ENCODE data around the gene NT5E. TPM values are rescaled to one million over a fixed set of nuclear protein-coding genes. Genes with fewer than 3 reads are reported as not detected.
"Not testable (repeated sequence)": the region's sequence is repeated elsewhere in the genome, so short reads cannot be mapped to it uniquely, and the experiment has no call there.

NT5E gene
- total RNA-seq: 29.9 TPM

GRCh38 chr6:85449818-85450759, at the start of gene NT5E:
Gene NT5E, plus strand, starts transcription at chr6:85450083. Its CDS starts 57 bp downstream, at chr6:85450140.
- ATAC-seq (peak; percentile 85), DNase-seq (ENCODE audit: low spot score) (peak; percentile 96)

- ATAC-seq: no peak
- no peak for DNase-seq (ENCODE audit: low spot score)
These were observed 49.6 kb upstream of the NT5E start for GRCh38 chr6:85400331-85400730.

- DNase-seq (ENCODE audit: low spot score) (no peak), ATAC-seq (no peak)
These were observed 48.5 kb upstream of the NT5E start for GRCh38 chr6:85401186-85402021.

GRCh38 chr6:85402071-85402470, 47.8 kb upstream of the NT5E start:
- no peak for DNase-seq (ENCODE audit: low spot score)

GRCh38 chr6:85402922-85403321, 47.0 kb upstream of the NT5E start:
- DNase-seq (ENCODE audit: low spot score) (no peak), ATAC-seq (no peak)

More at GRCh38 chr6:85402071-85402470, 47.8 kb upstream of the NT5E start:
- no peak for ATAC-seq

GRCh38 chr6:85403331-85404015, 46.4 kb upstream of the NT5E start:
- ATAC-seq (no peak), DNase-seq (ENCODE audit: low spot score) (no peak)

- DNase-seq (ENCODE audit: low spot score); ATAC-seq: not testable (repeated sequence)
These were observed 45.8 kb upstream of the NT5E start for GRCh38 chr6:85404016-85404563.

DNA sequence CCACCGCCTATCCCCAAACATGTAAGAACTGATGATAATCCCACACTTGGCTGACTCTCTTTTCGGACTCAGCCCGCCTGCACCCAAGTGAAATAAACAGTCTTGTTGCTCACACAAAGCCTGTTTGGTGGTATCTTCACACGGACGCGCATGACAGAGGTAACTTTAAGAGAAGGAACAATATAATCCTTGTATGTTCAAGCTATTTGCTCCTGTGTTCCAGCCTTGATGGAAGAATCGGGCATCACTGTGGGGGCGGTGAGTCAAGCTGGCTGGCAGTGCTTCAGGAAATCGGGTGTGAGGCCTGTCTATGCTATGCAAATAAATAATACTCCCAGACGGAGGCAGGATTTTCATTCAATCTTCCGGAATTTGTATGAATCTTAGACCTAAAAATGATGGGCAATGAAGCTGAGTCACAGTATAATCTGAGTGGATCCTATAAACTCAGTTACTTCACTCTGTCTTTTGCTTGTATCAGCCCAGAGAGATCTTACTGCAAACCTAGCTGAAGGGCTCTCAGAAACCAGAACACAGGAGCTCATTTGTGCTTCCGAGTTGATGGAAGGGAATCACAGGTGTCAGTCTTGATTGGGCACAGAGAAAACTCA, 45.2 kb upstream of the NT5E start:
- DNase-seq (ENCODE audit: low spot score) (no peak), ATAC-seq (peak; percentile 25)

DNA sequence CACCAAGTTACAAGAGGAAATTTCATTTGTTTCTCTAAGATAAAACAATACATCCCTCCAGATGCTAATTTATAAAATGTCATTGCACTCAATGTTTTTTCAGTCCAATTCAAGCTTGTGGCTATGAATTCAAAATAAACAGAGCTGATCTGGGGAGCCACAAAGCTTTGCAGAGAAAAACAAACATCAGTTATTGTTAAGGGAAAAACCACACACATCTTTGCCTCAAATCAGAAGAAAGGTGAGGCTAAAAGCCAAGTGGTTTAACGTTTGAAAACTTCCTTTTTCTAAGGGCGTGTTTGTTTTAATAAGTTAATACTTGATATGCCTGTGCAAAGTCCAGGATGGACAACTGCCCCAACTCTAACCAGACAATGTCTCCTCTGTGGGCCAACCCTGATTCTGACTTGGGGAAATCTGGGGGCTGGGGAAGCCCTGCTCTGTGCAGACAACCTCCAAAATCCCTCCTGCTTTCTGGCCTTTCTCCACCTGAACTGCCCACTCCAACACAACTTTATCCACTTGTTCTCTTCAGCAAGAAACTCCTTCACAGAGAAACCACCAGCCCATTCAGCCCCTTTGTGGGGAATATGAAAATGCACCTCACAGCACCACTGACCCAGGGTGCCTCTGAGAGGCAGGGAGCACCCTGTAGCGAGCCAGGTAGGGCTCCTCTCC, 44.6 kb upstream of the NT5E start:
- ATAC-seq: peak; percentile 93
- DNase-seq (ENCODE audit: low spot score): peak; percentile 74

- DNase-seq (ENCODE audit: low spot score): no peak
- ATAC-seq: peak; percentile 56
These were observed 44.1 kb upstream of the NT5E start for GRCh38 chr6:85405853-85406198.

GRCh38 chr6:85406641-85407075, 43.2 kb upstream of the NT5E start:
- ATAC-seq (no peak), DNase-seq (ENCODE audit: low spot score) (no peak)

- DNase-seq (ENCODE audit: low spot score): no peak
- no peak for ATAC-seq
These were observed 41.8 kb upstream of the NT5E start for GRCh38 chr6:85408039-85408438.

DNA sequence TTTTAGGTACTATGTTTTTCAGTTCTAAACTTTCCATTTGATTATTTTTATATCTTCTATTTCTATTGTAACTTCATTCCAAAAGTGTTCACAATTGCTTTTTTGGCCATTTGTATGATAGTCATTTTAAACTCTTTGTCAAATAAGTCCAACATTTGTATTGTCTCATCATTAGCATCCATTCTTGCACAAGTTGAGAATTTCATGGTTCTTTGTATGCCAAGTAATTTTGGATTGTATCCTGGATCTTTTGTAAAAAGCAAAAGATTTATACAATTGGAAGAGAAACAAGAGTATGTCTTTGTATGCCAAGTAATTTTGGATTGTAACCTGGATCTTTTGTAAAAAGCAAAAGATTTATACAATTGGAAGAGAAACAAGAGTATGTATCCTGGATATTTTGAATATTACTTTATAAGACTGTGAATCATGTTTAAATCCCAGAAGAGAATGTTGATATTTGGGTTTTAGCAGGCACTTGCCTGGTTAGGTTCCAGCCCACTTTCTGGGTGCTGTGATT, 36.9 kb upstream of the NT5E start:
- no peak for ATAC-seq
- no peak for DNase-seq (ENCODE audit: low spot score)

- no peak for DNase-seq (ENCODE audit: low spot score)
- no peak for ATAC-seq
These were observed 33.8 kb upstream of the NT5E start for GRCh38 chr6:85416049-85416448.

GRCh38 chr6:85416766-85417165, 33.1 kb upstream of the NT5E start:
- ATAC-seq: no peak
- DNase-seq (ENCODE audit: low spot score): no peak

DNA sequence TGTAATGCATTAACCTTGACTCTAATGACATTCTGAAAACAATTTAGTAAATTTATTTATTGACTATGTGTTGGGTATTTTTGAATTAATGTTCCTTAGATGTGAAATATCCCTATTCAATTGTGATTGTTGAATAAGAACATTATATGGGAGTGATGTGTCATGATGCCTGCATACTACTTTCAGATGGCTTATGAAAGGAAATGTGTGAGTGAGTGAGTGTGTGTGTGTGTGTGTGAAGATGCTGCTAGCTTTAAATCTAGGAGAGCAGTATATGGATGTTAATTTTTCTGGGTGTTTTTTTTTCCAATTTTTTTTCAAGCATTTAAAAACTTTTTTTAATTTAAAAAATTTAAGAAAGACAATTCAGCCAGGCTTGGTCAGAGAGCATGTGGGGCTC, 32.5 kb upstream of the NT5E start:
- no peak for DNase-seq (ENCODE audit: low spot score)
- no peak for ATAC-seq

GRCh38 chr6:85418059-85418458, 31.8 kb upstream of the NT5E start:
- ATAC-seq: no peak

DNA sequence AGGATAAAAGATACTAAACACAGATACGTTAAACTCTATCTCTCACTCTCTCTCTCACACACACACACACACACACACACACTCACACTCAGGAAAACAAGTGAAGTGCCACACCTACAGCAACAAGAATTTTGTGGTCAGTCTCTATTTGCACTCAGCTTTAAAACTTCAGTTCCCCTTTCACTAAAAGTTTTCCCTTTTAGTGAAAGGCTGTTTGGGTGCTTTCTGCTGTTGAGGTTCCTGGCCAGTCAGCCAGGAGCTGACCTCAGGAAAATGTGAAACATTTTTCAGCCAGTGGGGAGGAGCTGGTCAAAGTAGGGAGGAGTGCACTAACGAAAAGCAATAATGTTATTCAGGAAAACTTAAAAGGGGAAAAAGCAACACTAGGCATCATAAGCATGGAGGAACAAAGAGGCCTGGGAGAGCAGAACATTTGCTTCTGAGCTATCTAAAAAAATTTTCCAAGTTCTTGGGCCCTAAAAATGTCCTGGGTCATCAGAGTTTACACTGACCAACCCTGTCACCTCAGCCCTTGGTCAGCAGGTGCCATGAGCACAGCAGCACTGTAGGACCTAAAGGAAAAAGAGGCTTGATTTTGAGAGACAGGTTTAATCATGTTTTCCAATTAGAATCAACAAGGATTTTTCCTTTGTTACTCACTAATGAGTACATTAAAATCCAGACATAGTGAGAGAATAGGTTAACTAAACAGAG, 30.7 kb upstream of the NT5E start:
- peak; percentile 83 for ATAC-seq

More at GRCh38 chr6:85418059-85418458, 31.8 kb upstream of the NT5E start:
- no peak for DNase-seq (ENCODE audit: low spot score)

GRCh38 chr6:85420551-85420950, 29.3 kb upstream of the NT5E start:
- DNase-seq (ENCODE audit: low spot score) (no peak), ATAC-seq (no peak)

More for the DNA sequence above, 30.7 kb upstream of the NT5E start:
- no peak for DNase-seq (ENCODE audit: low spot score)
